Left lobe of liver (tissue), 2 donors: ENCODE measurements around the gene LRGUK. TPM values are rescaled to one million over a fixed set of nuclear protein-coding genes. Genes with fewer than 3 reads are reported as not detected.
"Not testable (repeated sequence)": the region's sequence is repeated elsewhere in the genome, so short reads cannot be mapped to it uniquely, and the experiment has no call there.

Experiments
- ATAC-seq: fragments of 200-7000 bp; cut with Tn5 transposase; one replicate; pipeline ENCODE4 v1.9.1; 2020; ENCODE audit warnings: mild to moderate bottlenecking, moderate library complexity
- DNase-seq: peaks from one replicate; pipeline ENCODE4 v3.0.0-alpha.2; 2020; ENCODE audit warnings: low spot score
- total RNA-seq: library from RNA; stranded (reverse); gene quantifications from one replicate; pipeline ENCODE4 v1.2.1, GENCODE V29; 2021
- donor health status: DM: no; HTN: no; CAD: no; lungs with moderate emphysema.
- donor health status: DM: no; HTN: yes; CAD: no.

Gene LRGUK
- total RNA-seq, 1 donor from 2014 or later = 0.15 TPM

GRCh38 chr7:134293002-134293740 lies 166.0 kb downstream of the LRGUK start:
- ATAC-seq = peak; percentile 97
- peak; percentile 63 for DNase-seq

GRCh38 chr7:134295982-134296381 lies 168.8 kb downstream of the LRGUK start:
- not testable (repeated sequence) for ATAC-seq, DNase-seq

GRCh38 chr7:134297489-134297888 lies 170.3 kb downstream of the LRGUK start:
- DNase-seq (no peak), ATAC-seq (no peak)

GRCh38 chr7:134298902-134299683 lies 172.0 kb downstream of the LRGUK start:
- ATAC-seq (peak; percentile 69), DNase-seq (no peak)

- DNase-seq = no peak
- ATAC-seq = no peak
Measured at GRCh38 chr7:134300988-134301387, 173.8 kb downstream of the LRGUK start.

GRCh38 chr7:134301592-134301991 lies 174.5 kb downstream of the LRGUK start:
- ATAC-seq (no peak), DNase-seq (no peak)

GRCh38 chr7:134302120-134302519 lies 175.0 kb downstream of the LRGUK start:
- no peak for ATAC-seq
- no peak for DNase-seq

- no peak for ATAC-seq
Measured at GRCh38 chr7:134307320-134307719, 180.2 kb downstream of the LRGUK start.

GRCh38 chr7:134308548-134308947 lies 181.4 kb downstream of the LRGUK start:
- ATAC-seq (no peak), DNase-seq (no peak)

More at GRCh38 chr7:134307320-134307719, 180.2 kb downstream of the LRGUK start:
- DNase-seq = no peak

GRCh38 chr7:134311807-134312206 lies 184.7 kb downstream of the LRGUK start:
- DNase-seq = no peak
- no peak for ATAC-seq

- no peak for DNase-seq
- no peak for ATAC-seq
Measured at GRCh38 chr7:134312717-134313116, 185.6 kb downstream of the LRGUK start.

- ATAC-seq = no peak
- no peak for DNase-seq
Measured at GRCh38 chr7:134313543-134313942, 186.4 kb downstream of the LRGUK start.

Other genes with a start within 250 kb of the LRGUK start
- 11.0 TPM for gene SLC35B4, start 189.6 kb downstream of the LRGUK start, total RNA-seq